GM21526 (cell line): Measurements from ENCODE around the gene C5AR2.
"Not testable (repeated sequence)": the region's sequence is repeated elsewhere in the genome, so short reads cannot be mapped to it uniquely, and the experiment has no call there.

Source experiments
- ATAC-seq: cut with Tn5 transposase; IDR thresholded peaks from one replicate; pipeline ENCODE4 v1.9.1; 2021; ENCODE audit warnings: moderate library complexity; ENCODE audit not compliant: unreplicated experiment, low FRiP score

C5AR2 gene

GRCh38 chr19:47323409-47323808 lies 8.6 kb upstream of the C5AR2 start:
- ATAC-seq: no peak

- ATAC-seq: no peak
These were observed 8.1 kb upstream of the C5AR2 start for GRCh38 chr19:47323872-47324271.

- ATAC-seq: no peak
These were observed 7.5 kb upstream of the C5AR2 start for GRCh38 chr19:47324502-47324901.

- no peak for ATAC-seq
These were observed 1.5 kb upstream of the C5AR2 start for GRCh38 chr19:47330466-47330869.

- ATAC-seq: no peak
These were observed 485 bp upstream of the C5AR2 start for GRCh38 chr19:47331490-47331889.

GRCh38 chr19:47336765-47337718 lies 5.1 kb downstream of the C5AR2 start:
- not testable (repeated sequence) for ATAC-seq

GRCh38 chr19:47339196-47339880 lies 7.4 kb downstream of the C5AR2 start:
- ATAC-seq: no peak

- ATAC-seq: no peak
These were observed 8.7 kb downstream of the C5AR2 start for GRCh38 chr19:47340477-47341208.

GRCh38 chr19:47341734-47342133 lies 9.8 kb downstream of the C5AR2 start:
- ATAC-seq: no peak

- ATAC-seq: no peak
These were observed 11.3 kb downstream of the C5AR2 start for GRCh38 chr19:47343194-47343802.

GRCh38 chr19:47344425-47344824 lies 12.4 kb downstream of the C5AR2 start:
- no peak for ATAC-seq

GRCh38 chr19:47346024-47346423 lies 14.0 kb downstream of the C5AR2 start:
- ATAC-seq: not testable (repeated sequence)

GRCh38 chr19:47348819-47349795 lies 17.1 kb downstream of the C5AR2 start, which contains the start of gene DHX34:
DHX34 (plus strand) TSS chr19:47349315; CDS start chr19:47353031, 3,716 bp downstream.
- ATAC-seq: peak; percentile 92

GRCh38 chr19:47350630-47351029 lies 18.7 kb downstream of the C5AR2 start:
- no peak for ATAC-seq

GRCh38 chr19:47351548-47351947 lies 19.6 kb downstream of the C5AR2 start:
- no peak for ATAC-seq

GRCh38 chr19:47352095-47352494 lies 20.1 kb downstream of the C5AR2 start:
- ATAC-seq: no peak

GRCh38 chr19:47353307-47353712 lies 21.3 kb downstream of the C5AR2 start:
- ATAC-seq: no peak

- no peak for ATAC-seq
These were observed 24.9 kb downstream of the C5AR2 start for GRCh38 chr19:47356900-47357299.
